SK-N-MC (cell line): ENCODE results near the gene ZNG1B.
"Not testable (repeated sequence)": the region's sequence is repeated elsewhere in the genome, so short reads cannot be mapped to it uniquely, and the experiment has no call there.

Experiments used
- DNase-seq: peaks from one replicate; pipeline ENCODE4 v3.0.0-alpha.2; 2011; ENCODE audit warnings: low read depth, low spot score
- H3K27ac ChIP-seq: fragments of 200-600 bp; sonication (generic); 2 replicates; pipeline ENCODE4 v1.5.1; 2016; ENCODE audit warnings: mixed run types
- H3K36me3 ChIP-seq: fragments of 200-600 bp; sonication (generic); 2 replicates; pipeline ENCODE4 v1.6.1; 2017; ENCODE audit warnings: antibody characterized with exemption, low read length, mixed read lengths; ENCODE audit not compliant: insufficient read depth
- H3K4me3 ChIP-seq: fragments of 200-600 bp; sonication (generic); 2 replicates; pipeline ENCODE4 v1.5.1; 2016
- H3K9ac ChIP-seq: fragments of 200-600 bp; sonication (generic); 2 replicates; pipeline ENCODE4 v1.8.0; 2017; ENCODE audit warnings: mixed run types, mixed read lengths; ENCODE audit not compliant: insufficient read length
- H3K9me3 ChIP-seq: fragments of 200-600 bp; sonication (generic); 2 replicates; pipeline ENCODE4 v1.6.1; 2017; ENCODE audit warnings: low read depth, mild to moderate bottlenecking, antibody characterized with exemption, low read length, moderate library complexity, mixed read lengths
- EZH2 ChIP-seq: fragments of 200-600 bp; sonication (generic); IDR thresholded peaks from one replicate; pipeline ENCODE4 v1.6.1; 2017; ENCODE audit warnings: antibody characterized with exemption
- FOXP2 ChIP-seq: optimal IDR thresholded peaks from 2 replicates; pipeline ENCODE3; 2011; ENCODE audit warnings: mild to moderate bottlenecking, moderate library complexity; ENCODE audit not compliant: insufficient read depth; ENCODE audit errors: extremely low read length, control extremely low read depth
- POLR2AphosphoS5 ChIP-seq: IDR thresholded peaks from 2 replicates; pipeline ENCODE4 v1.6.1; 2012; ENCODE audit warnings: mild to moderate bottlenecking, low read depth, low read length, borderline replicate concordance

ZNG1B gene

GRCh38 chr2:113437508-113438465, at the start of gene ZNG1B:
Gene ZNG1B (plus strand): TSS chr2:113437691. CDS start chr2:113437869, 178 bp downstream.
- not testable (repeated sequence) for DNase-seq, H3K36me3 ChIP-seq, H3K27ac ChIP-seq, H3K9me3 ChIP-seq
- peak within 1 kb of the TSS; percentile 75 for H3K4me3 ChIP-seq
- H3K9ac ChIP-seq: peak within 1 kb of the TSS; percentile 59

- H3K36me3 ChIP-seq: no peaks in the 10 kb centered on the region
- H3K27ac ChIP-seq: no peak overlapping the region
- TF ChIP-seq FOXP2 (no peak), EZH2 (no peak), POLR2AphosphoS5 (no peak)
- no peak for DNase-seq
- no peak overlapping the region for H3K4me3 ChIP-seq
- H3K9ac ChIP-seq: no peak overlapping the region
- H3K9me3 ChIP-seq: no peaks in the 10 kb centered on the region
These were observed 47.2 kb upstream of the ZNG1B start for GRCh38 chr2:113390124-113390849.

GRCh38 chr2:113391073-113391472, 46.4 kb upstream of the ZNG1B start:
- H3K27ac ChIP-seq: no peak overlapping the region
- DNase-seq: no peak
- TF ChIP-seq POLR2AphosphoS5 (no peak), EZH2 (no peak), FOXP2 (no peak)
- H3K4me3 ChIP-seq: no peak overlapping the region
- no peaks in the 10 kb centered on the region for H3K9me3 ChIP-seq
- no peak overlapping the region for H3K9ac ChIP-seq
- no peaks in the 10 kb centered on the region for H3K36me3 ChIP-seq

- Histone ChIP-seq H3K27ac (no peak overlapping the region), H3K9me3 (no peaks in the 10 kb centered on the region), H3K9ac (no peak overlapping the region), H3K4me3 (no peak overlapping the region), H3K36me3 (no peaks in the 10 kb centered on the region)
- DNase-seq: no peak
- TF ChIP-seq EZH2: no peak
- no peak for TF ChIP-seq FOXP2
- no peak for TF ChIP-seq POLR2AphosphoS5
These were observed 31.4 kb upstream of the ZNG1B start for GRCh38 chr2:113406114-113406513.

GRCh38 chr2:113407446-113408099, 29.9 kb upstream of the ZNG1B start:
- Histone ChIP-seq H3K9me3 (no peaks in the 10 kb centered on the region), H3K4me3 (no peak overlapping the region), H3K36me3 (no peaks in the 10 kb centered on the region), H3K27ac (no peak overlapping the region), H3K9ac (no peak overlapping the region)
- no peak for DNase-seq
- TF ChIP-seq POLR2AphosphoS5 (no peak), EZH2 (no peak), FOXP2 (no peak)

GRCh38 chr2:113411725-113412352, 25.7 kb upstream of the ZNG1B start:
- H3K27ac ChIP-seq, H3K9ac ChIP-seq, H3K9me3 ChIP-seq, H3K4me3 ChIP-seq, H3K36me3 ChIP-seq, DNase-seq: not testable (repeated sequence)

- not testable (repeated sequence) for H3K4me3 ChIP-seq, H3K9me3 ChIP-seq, H3K9ac ChIP-seq, H3K36me3 ChIP-seq, H3K27ac ChIP-seq, DNase-seq
These were observed 24.7 kb upstream of the ZNG1B start for GRCh38 chr2:113412774-113413173.

- not testable (repeated sequence) for H3K4me3 ChIP-seq, H3K9ac ChIP-seq, H3K36me3 ChIP-seq, DNase-seq, H3K27ac ChIP-seq, H3K9me3 ChIP-seq
These were observed 5.7 kb upstream of the ZNG1B start for GRCh38 chr2:113431773-113432172.

GRCh38 chr2:113433468-113433867, 4.0 kb upstream of the ZNG1B start:
- not testable (repeated sequence) for H3K9ac ChIP-seq, DNase-seq, H3K27ac ChIP-seq

GRCh38 chr2:113465770-113466169, 28.3 kb downstream of the ZNG1B start:
- not testable (repeated sequence) for H3K4me3 ChIP-seq, H3K9me3 ChIP-seq, H3K9ac ChIP-seq, DNase-seq, H3K27ac ChIP-seq, H3K36me3 ChIP-seq

More at GRCh38 chr2:113433468-113433867, 4.0 kb upstream of the ZNG1B start:
- not testable (repeated sequence) for H3K9me3 ChIP-seq, H3K4me3 ChIP-seq, H3K36me3 ChIP-seq

GRCh38 chr2:113476688-113477368, 39.3 kb downstream of the ZNG1B start:
- not testable (repeated sequence) for H3K9ac ChIP-seq, H3K36me3 ChIP-seq, H3K4me3 ChIP-seq, DNase-seq, H3K9me3 ChIP-seq, H3K27ac ChIP-seq

GRCh38 chr2:113496527-113496926, 59.0 kb downstream of the ZNG1B start:
- H3K36me3 ChIP-seq, H3K27ac ChIP-seq, H3K9me3 ChIP-seq, H3K9ac ChIP-seq, H3K4me3 ChIP-seq, DNase-seq: not testable (repeated sequence)
